Stimulated activated CD4-positive, alpha-beta T cell treated with anti-CD3 and anti-CD28 coated beads, Interleukin-12 subunit alpha, Interleukin-12 subunit beta, amount 100 ng/mL, for 48 hours (primary cell): ENCODE measurements around the gene ZNF22.

Experiments
- DNase-seq, 3 donors: peaks; one replicate each; pipeline ENCODE4 v3.0.0-alpha.2; 2020; ENCODE audit warnings: low read depth in 2 of 3, low spot score in 1 of 3

Gene ZNF22

GRCh38 chr10:45000752-45001380, at the start of gene ZNF22:
TSS of gene ZNF22 (plus strand) at chr10:45000923. CDS start at chr10:45003369, 2,446 bp downstream.
- DNase-seq: peak in 2 of 3 donors; percentile 37 to 53

GRCh38 chr10:44951576-44952226, 49.0 kb upstream of the ZNF22 start:
- no peak for DNase-seq

- DNase-seq: no peak
Measured at GRCh38 chr10:44952779-44953231, 47.9 kb upstream of the ZNF22 start.

GRCh38 chr10:44954042-44954441, 46.7 kb upstream of the ZNF22 start:
- no peak for DNase-seq

GRCh38 chr10:44954962-44955361, 45.8 kb upstream of the ZNF22 start:
- no peak for DNase-seq

GRCh38 chr10:44955413-44956070, 45.2 kb upstream of the ZNF22 start:
- no peak for DNase-seq

- DNase-seq: no peak
Measured at GRCh38 chr10:44956226-44956625, 44.5 kb upstream of the ZNF22 start.

GRCh38 chr10:44956717-44957706, 43.7 kb upstream of the ZNF22 start:
- DNase-seq: no peak

GRCh38 chr10:44958196-44958897, 42.4 kb upstream of the ZNF22 start:
- no peak for DNase-seq

- no peak for DNase-seq
Measured at GRCh38 chr10:44958898-44959246, 41.9 kb upstream of the ZNF22 start.

- DNase-seq: peak; percentile 85 to 90 (median 89)
Measured at GRCh38 chr10:44959247-44960087, 41.3 kb upstream of the ZNF22 start, which contains the start of gene RASSF4. TSS of gene RASSF4 (plus strand) at chr10:44959802. CDS start at chr10:44970203, 10,401 bp downstream.

- no peak for DNase-seq
Measured at GRCh38 chr10:44960088-44960460, 40.6 kb upstream of the ZNF22 start.

GRCh38 chr10:44960482-44961229, 40.1 kb upstream of the ZNF22 start:
- DNase-seq: no peak

GRCh38 chr10:44961230-44961571, 39.5 kb upstream of the ZNF22 start:
- DNase-seq: no peak

GRCh38 chr10:44961931-44962750, 38.6 kb upstream of the ZNF22 start:
- no peak for DNase-seq

- no peak for DNase-seq
Measured at GRCh38 chr10:44962870-44963738, 37.6 kb upstream of the ZNF22 start.
